Measurements from ENCODE around the gene CNTN1.

The CNTN1 gene

GRCh38 chr12:41120211-41120610 is 428.0 kb downstream of the CNTN1 start:
- DNase-seq (ENCODE audit: low read depth) = no peak

DNA sequence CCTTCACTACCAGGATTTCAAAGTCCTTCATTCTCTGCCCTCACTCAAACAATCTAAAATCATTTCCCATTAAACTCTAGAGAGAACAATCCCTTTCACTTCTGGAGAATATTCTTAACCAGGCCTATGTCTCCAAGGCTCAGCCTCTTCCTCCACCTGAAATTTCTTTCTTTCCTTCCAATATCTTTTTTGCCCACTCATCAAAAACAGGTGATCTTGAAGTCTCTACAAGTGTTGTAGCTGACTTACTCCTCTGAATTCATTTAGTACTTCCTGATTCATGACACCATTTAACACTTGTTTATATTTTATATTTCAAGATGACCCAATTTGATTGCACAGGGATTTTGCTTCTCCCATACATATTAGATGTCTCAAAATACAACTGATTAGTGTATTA is 429.1 kb downstream of the CNTN1 start:
- no peak for DNase-seq (ENCODE audit: low read depth)
